Type B pancreatic cell (in vitro differentiated cells): ENCODE results near the gene IL18R1. TPM values are rescaled to one million over a fixed set of nuclear protein-coding genes. Genes with fewer than 3 reads are reported as not detected.

Experiments used
- DNase-seq: peaks from one replicate; pipeline ENCODE4 v3.0.0; 2021; ENCODE audit warnings: mixed read lengths; ENCODE audit not compliant: unreplicated experiment; ENCODE audit errors: extremely low spot score
- H3K27ac Mint-ChIP-seq: 2 replicates; pipeline ENCODE4 v1.8.0; 2021; ENCODE audit warnings: mild to moderate bottlenecking, mixed read lengths
- H3K27me3 Mint-ChIP-seq: 2 replicates; pipeline ENCODE4 v1.8.0; 2021; ENCODE audit warnings: mixed read lengths
- H3K36me3 Mint-ChIP-seq: 2 replicates; pipeline ENCODE4 v1.8.0; 2021; ENCODE audit warnings: mixed read lengths
- H3K4me1 Mint-ChIP-seq: one replicate; pipeline ENCODE4 v1.8.0; 2021; ENCODE audit warnings: mixed read lengths; ENCODE audit not compliant: unreplicated experiment
- H3K4me3 Mint-ChIP-seq: 2 replicates; pipeline ENCODE4 v1.8.0; 2021; ENCODE audit warnings: mild to moderate bottlenecking, mixed read lengths
- H3K9me3 Mint-ChIP-seq: 2 replicates; pipeline ENCODE4 v1.8.0; 2021; ENCODE audit warnings: mixed read lengths
- total RNA-seq: library from RNA; stranded (reverse); gene quantifications from 2 replicates; pipeline ENCODE4 v1.2.1, GENCODE V29; 2021; ENCODE audit warnings: low replicate concordance
- TF ChIP-seq, protein P1 (sequence below): fragments of 200-600 bp; sonication (generic); conservative IDR thresholded peaks from 2 replicates; pipeline ENCODE4 v1.5.0; 2021; ENCODE audit warnings: antibody characterized with exemption, mild to moderate bottlenecking

Gene IL18R1
- total RNA-seq, 1 donor from 2014 or later = 5.8 TPM

DNA sequence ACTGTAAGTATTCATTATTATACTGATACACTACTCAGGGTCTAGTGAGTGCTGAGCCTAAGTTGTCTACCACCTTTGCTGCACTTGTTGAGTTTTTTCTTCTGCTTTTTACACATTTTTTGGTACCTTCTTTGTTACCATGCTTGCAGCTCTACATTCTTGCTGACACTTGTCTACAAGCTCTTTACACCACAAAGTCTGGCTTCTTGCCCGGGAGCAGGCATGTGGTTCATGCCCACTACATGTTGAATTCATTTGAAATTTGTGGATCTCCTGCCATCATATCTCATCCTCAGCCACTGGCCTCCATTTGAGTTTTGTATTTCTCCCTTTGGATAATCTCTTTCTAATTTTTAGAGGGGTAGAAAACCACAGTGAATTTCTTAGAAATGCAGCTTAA lies 29.9 kb downstream of the IL18R1 start:
- no peak overlapping the region for H3K4me3 Mint-ChIP-seq
- TF ChIP-seq, protein P1, sequence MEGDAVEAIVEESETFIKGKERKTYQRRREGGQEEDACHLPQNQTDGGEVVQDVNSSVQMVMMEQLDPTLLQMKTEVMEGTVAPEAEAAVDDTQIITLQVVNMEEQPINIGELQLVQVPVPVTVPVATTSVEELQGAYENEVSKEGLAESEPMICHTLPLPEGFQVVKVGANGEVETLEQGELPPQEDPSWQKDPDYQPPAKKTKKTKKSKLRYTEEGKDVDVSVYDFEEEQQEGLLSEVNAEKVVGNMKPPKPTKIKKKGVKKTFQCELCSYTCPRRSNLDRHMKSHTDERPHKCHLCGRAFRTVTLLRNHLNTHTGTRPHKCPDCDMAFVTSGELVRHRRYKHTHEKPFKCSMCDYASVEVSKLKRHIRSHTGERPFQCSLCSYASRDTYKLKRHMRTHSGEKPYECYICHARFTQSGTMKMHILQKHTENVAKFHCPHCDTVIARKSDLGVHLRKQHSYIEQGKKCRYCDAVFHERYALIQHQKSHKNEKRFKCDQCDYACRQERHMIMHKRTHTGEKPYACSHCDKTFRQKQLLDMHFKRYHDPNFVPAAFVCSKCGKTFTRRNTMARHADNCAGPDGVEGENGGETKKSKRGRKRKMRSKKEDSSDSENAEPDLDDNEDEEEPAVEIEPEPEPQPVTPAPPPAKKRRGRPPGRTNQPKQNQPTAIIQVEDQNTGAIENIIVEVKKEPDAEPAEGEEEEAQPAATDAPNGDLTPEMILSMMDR = no peak
- peaks cover 1% of the 10 kb centered on the region for H3K27me3 Mint-ChIP-seq
- H3K9me3 Mint-ChIP-seq = peaks cover 12% of the 10 kb centered on the region
- DNase-seq = no peak
- no peaks in the 10 kb centered on the region for H3K4me1 Mint-ChIP-seq
- H3K36me3 Mint-ChIP-seq = no peaks in the 10 kb centered on the region
- H3K27ac Mint-ChIP-seq = no peak overlapping the region

- no peaks in the 10 kb centered on the region for H3K4me1 Mint-ChIP-seq
- TF ChIP-seq, protein P1 = no peak
- no peaks in the 10 kb centered on the region for H3K27me3 Mint-ChIP-seq
- no peak for DNase-seq
- no peaks in the 10 kb centered on the region for H3K36me3 Mint-ChIP-seq
- H3K4me3 Mint-ChIP-seq = no peak overlapping the region
- H3K27ac Mint-ChIP-seq = no peak overlapping the region
- H3K9me3 Mint-ChIP-seq = peaks cover 12% of the 10 kb centered on the region
Measured at GRCh38 chr2:102386004-102386403, 30.4 kb downstream of the IL18R1 start.

DNA sequence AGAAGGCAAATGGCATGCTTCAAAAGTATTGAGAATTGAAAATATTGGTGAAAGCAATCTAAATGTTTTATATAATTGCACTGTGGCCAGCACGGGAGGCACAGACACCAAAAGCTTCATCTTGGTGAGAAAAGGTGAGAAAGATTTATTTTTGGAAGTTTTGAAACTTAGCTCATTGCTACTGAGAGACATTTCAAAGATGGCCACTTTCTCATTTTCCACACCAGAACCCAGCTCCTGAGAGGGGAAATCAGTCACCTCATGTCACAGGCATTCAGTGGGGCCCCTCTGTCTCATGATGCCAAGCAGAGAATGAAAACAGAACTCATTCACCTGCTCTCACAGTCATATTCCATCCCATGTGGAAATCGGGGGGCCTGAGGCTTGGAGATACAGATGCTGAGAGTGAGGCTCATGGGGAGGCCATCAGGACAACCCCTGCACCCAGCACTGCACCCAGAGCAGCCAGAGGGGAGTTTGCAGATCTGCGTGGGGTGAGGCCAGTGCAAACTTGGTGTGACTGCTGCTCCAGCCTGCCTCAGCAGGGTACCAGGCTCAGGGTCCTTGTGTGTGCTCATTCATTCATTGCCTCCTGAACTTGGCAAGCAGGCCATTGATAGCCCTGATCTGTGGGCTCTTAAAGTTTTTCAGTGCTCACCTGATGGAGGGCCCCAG lies 31.4 kb downstream of the IL18R1 start:
- Mint-ChIP-seq H3K4me1 (no peaks in the 10 kb centered on the region), H3K36me3 (no peaks in the 10 kb centered on the region), H3K27me3 (no peaks in the 10 kb centered on the region), H3K9me3 (peaks cover 12% of the 10 kb centered on the region), H3K4me3 (no peak overlapping the region), H3K27ac (no peak overlapping the region)
- TF ChIP-seq, protein P1 = no peak
- no peak for DNase-seq

DNA sequence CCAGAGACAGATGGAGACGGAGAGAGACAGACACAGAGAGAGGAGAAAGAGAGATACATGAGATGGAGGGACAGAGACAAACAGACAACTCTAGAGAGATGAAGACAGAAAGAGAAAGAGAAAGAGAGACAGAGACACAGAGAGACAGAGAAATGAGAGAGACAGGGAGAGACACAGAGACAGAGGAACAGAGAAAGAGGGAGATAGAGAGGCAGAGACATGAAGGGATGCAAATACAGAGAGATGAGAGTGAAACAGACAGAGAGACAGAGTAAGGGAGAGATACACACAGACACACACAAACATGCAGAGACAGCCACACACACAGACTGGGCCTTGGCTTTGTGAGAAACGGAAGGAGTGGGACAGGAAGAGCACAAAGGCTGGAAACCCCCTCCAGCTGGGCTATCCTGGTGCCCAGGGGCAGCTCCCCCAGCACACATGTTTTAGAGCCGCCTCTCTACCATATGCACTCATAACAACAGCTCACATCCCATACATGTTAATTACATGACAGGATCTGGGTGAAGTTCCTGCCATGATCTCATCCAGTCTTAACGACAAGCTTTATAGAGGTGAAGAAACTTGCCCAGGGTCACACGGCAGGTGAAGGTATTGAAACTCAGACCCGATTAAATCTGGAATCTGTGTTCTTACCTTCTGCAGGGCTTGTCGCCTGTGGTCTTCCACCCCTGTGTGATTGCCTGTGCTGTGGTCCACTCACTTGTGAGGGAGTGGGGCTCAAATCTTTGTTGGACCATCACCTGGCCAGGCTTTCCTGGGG lies 32.4 kb downstream of the IL18R1 start:
- Mint-ChIP-seq H3K9me3 (peaks cover 12% of the 10 kb centered on the region), H3K27me3 (peaks cover under 1% of the 10 kb centered on the region), H3K36me3 (no peaks in the 10 kb centered on the region), H3K4me3 (no peak overlapping the region), H3K4me1 (no peaks in the 10 kb centered on the region), H3K27ac (no peak overlapping the region)
- TF ChIP-seq, protein P1 = no peak
- no peak for DNase-seq

GRCh38 chr2:102391565-102391964 lies 36.0 kb downstream of the IL18R1 start:
- Mint-ChIP-seq H3K27me3 (peaks cover 7% of the 10 kb centered on the region), H3K36me3 (no peaks in the 10 kb centered on the region), H3K4me1 (no peaks in the 10 kb centered on the region), H3K4me3 (no peak overlapping the region), H3K9me3 (no peaks in the 10 kb centered on the region), H3K27ac (no peak overlapping the region)
- TF ChIP-seq, protein P1 = no peak
- DNase-seq = no peak
